Muscle layer of duodenum (tissue), 2 donors: ENCODE results near the gene TBCA.

Experiments used
- H3K27ac ChIP-seq: one replicate; pipeline ENCODE4 v1.7.0; 2013; ENCODE audit warnings: mild to moderate bottlenecking, low read length
- H3K27me3 ChIP-seq: one replicate; pipeline ENCODE4 v1.7.0; 2013; ENCODE audit warnings: low read depth, mild to moderate bottlenecking, control low read depth, low read length
- H3K36me3 ChIP-seq, 2 donors: one replicate each; pipeline ENCODE4 v1.7.0; 2013; ENCODE audit warnings: low read length in 2 of 2, control low read depth in 1 of 2, mild to moderate bottlenecking in 1 of 2; ENCODE audit not compliant: insufficient read depth in 2 of 2, control insufficient read depth in 1 of 2
- H3K4me1 ChIP-seq, 2 donors: one replicate each; pipeline ENCODE4 v1.7.0; 2013; ENCODE audit warnings: low read length in 2 of 2, mild to moderate bottlenecking in 2 of 2, control low read depth in 1 of 2, moderate library complexity in 1 of 2; ENCODE audit not compliant: insufficient read depth in 2 of 2, control insufficient read depth in 1 of 2
- H3K4me3 ChIP-seq, 2 donors: one replicate each; pipeline ENCODE4 v1.7.0; 2013; ENCODE audit warnings: low read length in 2 of 2, low read depth in 1 of 2, mild to moderate bottlenecking in 1 of 2
- H3K9me3 ChIP-seq, 2 donors: one replicate each; pipeline ENCODE4 v1.7.0; 2013; ENCODE audit warnings: low read length in 2 of 2, control low read depth in 1 of 2, mild to moderate bottlenecking in 1 of 2; ENCODE audit not compliant: control insufficient read depth in 1 of 2
- donor health status: healthy.

Gene TBCA

DNA sequence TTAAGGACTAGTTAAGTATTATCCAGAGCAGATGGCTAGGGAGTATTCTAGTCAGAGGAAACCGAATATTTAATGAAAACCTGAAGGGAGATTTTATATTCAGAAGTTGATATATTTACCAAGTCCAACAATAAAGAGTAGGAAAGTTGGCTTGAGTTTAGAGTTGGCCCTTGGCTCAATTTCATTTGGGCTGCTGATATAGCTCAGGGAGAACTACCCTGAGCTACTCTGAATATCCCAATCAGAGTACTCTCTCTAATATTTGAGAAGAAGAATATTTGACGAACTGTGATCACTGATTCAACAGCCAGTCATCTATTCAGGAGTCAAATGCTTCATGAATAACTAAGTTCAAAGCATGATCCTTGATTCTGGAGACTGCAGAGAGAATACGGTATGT lies 34.5 kb downstream of the TBCA start:
- no peaks in the 10 kb centered on the region for H3K9me3 ChIP-seq
- H3K4me3 ChIP-seq = no peak overlapping the region
- no peak overlapping the region for H3K27ac ChIP-seq
- H3K27me3 ChIP-seq = no peaks in the 10 kb centered on the region
- H3K4me1 ChIP-seq = peaks cover 0 to 8% of the 10 kb centered on the region in 2 donors
- H3K36me3 ChIP-seq = no peaks in the 10 kb centered on the region

DNA sequence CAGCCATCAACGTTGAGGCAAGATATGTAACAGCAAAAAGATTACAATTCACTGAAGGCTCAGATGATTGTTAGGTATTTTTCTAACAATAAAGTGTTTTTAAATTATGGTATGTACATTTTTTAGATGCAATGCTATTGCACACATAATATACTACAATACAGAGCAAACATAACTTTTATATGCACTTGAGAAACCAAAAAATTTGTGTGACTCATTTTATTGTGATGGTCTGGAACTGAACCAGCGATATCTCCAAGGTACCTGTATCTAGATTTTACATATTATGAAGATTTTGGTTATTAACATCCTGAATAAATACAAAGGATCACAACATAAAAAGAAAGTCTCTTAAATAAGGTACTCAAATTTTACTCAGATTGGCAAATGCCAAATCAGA lies 41.3 kb downstream of the TBCA start:
- Histone ChIP-seq H3K36me3 (no peaks in the 10 kb centered on the region), H3K27me3 (no peaks in the 10 kb centered on the region), H3K4me1 (no peaks in the 10 kb centered on the region), H3K9me3 (no peaks in the 10 kb centered on the region), H3K4me3 (no peak overlapping the region), H3K27ac (no peak overlapping the region)

DNA sequence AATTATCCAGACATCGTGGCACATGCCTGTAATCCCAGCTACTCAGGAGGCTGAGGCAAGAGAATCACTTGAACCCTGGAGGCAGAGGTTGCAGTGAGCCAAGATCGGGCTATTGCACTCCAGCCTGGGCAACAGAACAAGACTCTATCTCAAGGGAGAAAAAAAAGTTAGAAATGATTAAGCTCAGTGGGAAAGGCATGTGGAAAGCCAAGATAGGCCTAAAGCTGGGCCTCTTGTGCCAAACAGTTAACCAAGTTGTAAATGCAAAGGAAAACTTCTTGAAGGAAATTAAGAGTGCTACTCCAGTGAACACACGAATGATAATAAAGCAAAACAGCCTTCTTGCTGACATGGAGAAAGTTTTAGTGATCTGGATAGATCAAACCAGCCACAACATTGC lies 43.0 kb downstream of the TBCA start:
- Histone ChIP-seq H3K27me3 (no peaks in the 10 kb centered on the region), H3K4me1 (no peaks in the 10 kb centered on the region), H3K27ac (no peak overlapping the region), H3K36me3 (no peaks in the 10 kb centered on the region), H3K9me3 (no peaks in the 10 kb centered on the region), H3K4me3 (no peak overlapping the region)

DNA sequence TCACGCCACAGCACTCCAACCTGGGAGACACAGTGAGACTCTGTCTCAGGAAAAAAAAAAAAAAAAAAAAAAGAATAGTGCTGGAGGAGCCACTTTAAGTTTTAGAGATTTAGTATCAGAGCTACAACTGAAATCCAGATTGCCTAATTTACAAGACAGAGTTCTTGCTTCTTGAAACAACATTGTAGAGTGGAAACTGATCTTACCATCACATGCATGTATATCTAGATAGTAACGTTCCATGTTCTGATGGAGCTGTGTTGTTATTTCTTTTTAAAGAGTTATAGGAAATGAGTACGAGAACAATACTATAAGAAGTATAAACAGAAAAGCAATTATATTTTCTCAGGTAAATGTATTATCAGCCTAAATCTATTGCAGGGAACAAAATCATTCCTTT lies 48.9 kb downstream of the TBCA start:
- no peaks in the 10 kb centered on the region for H3K9me3 ChIP-seq
- no peaks in the 10 kb centered on the region for H3K4me1 ChIP-seq
- no peak overlapping the region for H3K27ac ChIP-seq
- no peaks in the 10 kb centered on the region for H3K36me3 ChIP-seq
- no peaks in the 10 kb centered on the region for H3K27me3 ChIP-seq
- no peak overlapping the region for H3K4me3 ChIP-seq

DNA sequence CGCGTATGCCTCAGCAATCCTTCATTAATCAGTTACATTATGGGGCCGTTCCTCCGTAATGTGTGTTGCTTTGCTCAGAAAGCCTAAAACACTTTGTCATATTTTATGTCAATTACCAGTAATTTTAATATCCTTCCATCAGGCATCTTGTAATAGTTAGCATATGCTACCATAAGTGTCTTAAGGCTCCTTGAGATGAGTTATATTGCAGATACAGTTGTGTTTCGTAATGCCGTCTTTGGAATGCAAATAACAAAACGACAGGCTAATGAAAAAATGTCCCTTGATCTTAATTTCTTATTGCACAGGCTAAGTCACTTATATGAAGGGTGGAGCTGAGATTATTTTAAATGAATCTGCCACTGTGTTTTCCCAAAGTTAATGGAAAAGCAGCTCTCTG lies 50.5 kb downstream of the TBCA start:
- H3K4me3 ChIP-seq = no peak overlapping the region
- H3K27ac ChIP-seq = no peak overlapping the region
- no peaks in the 10 kb centered on the region for H3K36me3 ChIP-seq
- H3K27me3 ChIP-seq = no peaks in the 10 kb centered on the region
- no peaks in the 10 kb centered on the region for H3K9me3 ChIP-seq
- no peaks in the 10 kb centered on the region for H3K4me1 ChIP-seq

DNA sequence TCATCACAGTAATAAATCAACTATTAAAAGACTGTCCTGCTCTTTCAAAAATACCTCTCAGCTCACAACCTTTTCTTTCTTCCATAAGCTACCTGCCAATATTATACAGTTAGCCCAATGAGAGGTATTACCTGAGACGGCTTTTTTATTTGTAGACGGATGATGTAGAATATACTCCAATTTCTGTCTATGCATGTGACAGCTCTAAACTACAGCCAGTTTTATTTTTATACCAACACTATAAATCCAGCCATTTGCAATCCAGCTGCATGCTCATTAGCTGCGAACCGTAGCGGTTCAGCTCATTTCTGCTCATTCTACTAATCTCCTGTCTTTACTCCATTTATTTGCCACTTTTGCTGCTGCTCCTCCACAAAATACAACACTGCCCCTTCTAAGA lies 51.2 kb downstream of the TBCA start:
- no peak overlapping the region for H3K27ac ChIP-seq

DNA sequence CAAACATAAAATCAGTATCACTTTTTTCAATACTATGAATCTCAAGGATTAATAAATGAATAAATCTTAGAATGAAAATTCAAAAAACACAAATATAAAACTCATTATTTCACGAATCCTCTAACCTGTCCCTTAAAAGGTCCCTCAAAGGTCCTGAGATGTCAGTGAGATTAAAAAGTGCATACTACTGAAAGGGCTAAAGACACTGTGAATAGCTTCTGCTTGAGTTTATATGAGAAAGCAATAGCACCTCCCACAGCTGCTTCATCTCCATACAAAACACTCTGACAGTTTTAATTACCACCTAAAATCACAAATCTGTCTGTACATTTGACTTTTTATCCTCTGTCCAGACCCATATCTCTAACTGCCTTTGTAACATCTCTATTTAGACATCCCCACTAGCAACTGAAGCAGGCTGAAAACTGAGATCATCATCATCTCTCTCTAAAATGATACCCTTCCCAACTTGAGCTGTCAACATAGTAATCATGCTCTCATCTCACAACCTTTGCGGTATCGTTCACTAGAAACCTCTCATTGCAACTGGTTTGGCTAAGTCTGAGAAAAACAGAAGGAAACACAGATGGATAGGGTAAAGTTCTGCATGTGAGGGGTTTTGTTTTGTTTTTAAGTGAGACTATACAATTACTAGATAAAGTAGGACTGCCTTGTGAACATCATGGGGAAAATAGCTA lies 56.3 kb downstream of the TBCA start:
- no peak overlapping the region for H3K27ac ChIP-seq
- no peaks in the 10 kb centered on the region for H3K4me1 ChIP-seq
- H3K4me3 ChIP-seq = no peak overlapping the region
- no peaks in the 10 kb centered on the region for H3K9me3 ChIP-seq
- H3K36me3 ChIP-seq = no peaks in the 10 kb centered on the region
- H3K27me3 ChIP-seq = no peaks in the 10 kb centered on the region

More for the DNA sequence above, 51.2 kb downstream of the TBCA start:
- H3K36me3 ChIP-seq = no peaks in the 10 kb centered on the region
- no peaks in the 10 kb centered on the region for H3K9me3 ChIP-seq
- no peak overlapping the region for H3K4me3 ChIP-seq
- H3K4me1 ChIP-seq = no peaks in the 10 kb centered on the region
- no peaks in the 10 kb centered on the region for H3K27me3 ChIP-seq

DNA sequence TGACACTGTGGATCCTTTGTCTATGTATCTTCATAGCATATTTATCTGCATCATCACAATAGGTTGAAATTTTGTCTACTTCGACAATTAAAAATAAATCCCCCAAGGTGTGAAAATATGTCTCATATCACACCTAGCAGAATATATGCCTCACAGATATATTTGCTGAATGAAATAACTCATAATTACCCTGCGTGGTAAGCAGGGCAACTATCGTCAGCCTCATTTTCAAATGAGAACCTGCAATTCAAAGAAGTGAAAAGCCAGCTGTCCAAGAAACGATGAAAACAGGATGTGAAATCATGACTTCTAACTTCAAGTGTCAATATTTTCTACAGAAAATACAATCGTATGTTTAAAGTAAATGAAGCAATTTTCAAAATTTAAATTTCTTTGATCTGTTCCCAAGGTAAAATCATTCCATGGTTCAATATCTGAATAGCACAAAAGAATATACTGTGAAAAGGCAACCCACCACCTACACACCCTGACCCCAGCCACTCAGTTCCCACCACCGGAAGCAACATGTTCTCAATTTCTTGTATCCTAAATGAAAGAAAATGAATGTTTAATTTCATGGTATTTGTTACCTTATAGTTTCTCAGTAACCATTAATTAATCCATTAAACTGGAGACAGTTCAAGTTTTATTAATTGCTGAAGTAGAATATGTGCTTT lies 57.1 kb downstream of the TBCA start:
- Histone ChIP-seq H3K4me1 (no peaks in the 10 kb centered on the region), H3K27ac (no peak overlapping the region), H3K4me3 (no peak overlapping the region), H3K36me3 (no peaks in the 10 kb centered on the region), H3K27me3 (no peaks in the 10 kb centered on the region), H3K9me3 (no peaks in the 10 kb centered on the region)

DNA sequence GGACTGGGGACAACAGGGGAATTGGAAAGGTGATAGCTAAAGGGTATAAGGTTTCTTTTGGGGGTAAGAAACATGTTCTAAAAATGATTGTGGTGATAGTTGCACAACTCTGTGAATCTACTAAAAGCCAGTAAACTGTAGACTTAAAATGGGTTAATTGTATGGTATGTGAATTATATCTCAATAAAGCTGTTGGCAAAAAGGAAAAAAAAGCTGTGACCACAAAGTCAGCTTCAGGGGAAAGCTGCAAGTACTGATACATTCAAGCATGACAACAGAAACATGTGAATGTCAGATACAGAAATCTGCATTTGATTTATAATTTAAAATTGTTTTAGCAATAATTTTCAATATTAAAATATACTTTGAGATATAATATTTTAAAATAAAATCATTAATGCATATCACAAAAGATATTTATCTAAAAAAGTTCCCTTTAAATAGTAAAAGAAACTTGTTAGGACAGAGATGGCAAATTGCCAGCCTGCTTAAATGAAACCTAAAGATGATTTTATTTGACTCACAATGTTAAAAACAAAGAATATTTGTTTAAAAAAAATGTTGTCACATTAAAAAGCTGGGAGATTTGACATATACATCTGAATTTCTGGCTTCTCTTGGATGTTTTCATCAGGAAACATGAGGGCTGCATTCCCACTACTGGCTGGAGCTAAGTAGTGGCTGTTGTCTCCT lies 66.0 kb downstream of the TBCA start:
- H3K9me3 ChIP-seq = no peaks in the 10 kb centered on the region
- no peaks in the 10 kb centered on the region for H3K27me3 ChIP-seq
- no peak overlapping the region for H3K27ac ChIP-seq
- H3K36me3 ChIP-seq = peaks cover 15 to 20% of the 10 kb centered on the region in 2 donors
- no peak overlapping the region for H3K4me3 ChIP-seq
- H3K4me1 ChIP-seq = no peaks in the 10 kb centered on the region

DNA sequence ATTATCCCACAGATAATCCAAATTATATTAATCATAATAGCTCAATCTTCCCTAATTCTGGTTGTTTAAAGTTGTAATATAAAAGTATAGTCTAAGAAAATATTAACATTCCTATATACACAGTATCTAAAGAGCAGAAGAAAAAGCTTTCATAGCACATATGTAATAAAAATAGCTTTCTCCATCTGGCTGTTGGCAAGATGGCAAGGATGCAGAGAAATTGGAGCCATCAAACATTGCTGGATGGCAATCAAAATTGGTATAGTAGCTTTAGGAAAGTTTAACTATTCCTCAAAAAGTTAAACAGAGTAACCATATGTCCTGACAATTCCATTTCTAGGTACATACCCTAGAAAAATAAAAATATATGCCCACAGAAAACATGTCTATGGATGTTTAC lies 66.8 kb downstream of the TBCA start:
- H3K4me3 ChIP-seq = no peak overlapping the region
- no peaks in the 10 kb centered on the region for H3K4me1 ChIP-seq
- no peaks in the 10 kb centered on the region for H3K27me3 ChIP-seq
- H3K9me3 ChIP-seq = no peaks in the 10 kb centered on the region
- H3K36me3 ChIP-seq = peaks cover 23 to 24% of the 10 kb centered on the region in 2 donors
- no peak overlapping the region for H3K27ac ChIP-seq

DNA sequence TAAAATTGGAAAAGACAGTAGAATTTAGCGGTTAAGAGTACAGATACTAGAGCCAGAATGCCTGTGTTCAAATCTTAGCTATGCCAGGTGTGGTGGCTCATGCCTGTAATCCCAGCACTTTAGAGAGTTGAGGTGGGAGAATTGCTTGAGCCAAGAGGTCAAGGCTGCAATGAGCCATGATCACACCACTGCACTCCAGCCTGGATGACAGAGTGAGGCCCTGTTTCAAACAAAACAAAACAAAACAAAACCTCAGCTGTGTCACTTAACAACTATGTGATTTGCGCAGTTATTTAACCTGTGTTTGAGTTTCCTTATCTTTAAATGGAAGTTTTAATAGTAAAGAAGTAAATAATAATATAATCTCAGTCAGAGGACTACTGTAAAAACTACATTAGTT lies 68.3 kb downstream of the TBCA start:
- Histone ChIP-seq H3K9me3 (no peaks in the 10 kb centered on the region), H3K27ac (no peak overlapping the region), H3K4me3 (no peak overlapping the region), H3K4me1 (no peaks in the 10 kb centered on the region), H3K36me3 (peaks cover 32 to 38% of the 10 kb centered on the region in 2 donors), H3K27me3 (no peaks in the 10 kb centered on the region)
